Fibroblast of peridontal ligament (primary cell): ENCODE data around the gene FBXO38.
A peak's percentile ranks its signal among the peaks of the same experiment; 100 is the strongest.

Source experiments
- DNase-seq: peaks from one replicate; pipeline ENCODE4 v3.0.0-alpha.2; 2010; ENCODE audit errors: extremely low read depth

FBXO38 gene

DNA sequence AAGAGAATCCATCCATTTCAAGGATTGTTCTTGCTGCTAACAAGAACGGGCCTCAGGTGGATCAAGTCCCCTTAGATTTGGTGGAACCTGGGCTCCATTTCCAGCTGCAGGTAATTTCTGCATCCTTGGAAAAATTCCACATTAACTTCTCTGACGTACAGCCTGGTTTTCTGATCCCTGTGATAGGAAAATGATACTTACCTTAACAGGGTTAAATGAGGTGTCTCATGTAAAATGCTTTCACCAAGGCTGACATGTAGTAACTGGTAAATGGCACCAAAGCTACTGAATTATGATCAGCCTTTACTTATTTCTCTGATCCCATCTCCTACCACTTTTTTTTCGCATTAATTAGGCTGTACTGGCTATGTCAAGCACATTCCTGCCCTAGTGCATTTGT, 93.7 kb downstream of the FBXO38 start:
- DNase-seq, result no peak

DNA sequence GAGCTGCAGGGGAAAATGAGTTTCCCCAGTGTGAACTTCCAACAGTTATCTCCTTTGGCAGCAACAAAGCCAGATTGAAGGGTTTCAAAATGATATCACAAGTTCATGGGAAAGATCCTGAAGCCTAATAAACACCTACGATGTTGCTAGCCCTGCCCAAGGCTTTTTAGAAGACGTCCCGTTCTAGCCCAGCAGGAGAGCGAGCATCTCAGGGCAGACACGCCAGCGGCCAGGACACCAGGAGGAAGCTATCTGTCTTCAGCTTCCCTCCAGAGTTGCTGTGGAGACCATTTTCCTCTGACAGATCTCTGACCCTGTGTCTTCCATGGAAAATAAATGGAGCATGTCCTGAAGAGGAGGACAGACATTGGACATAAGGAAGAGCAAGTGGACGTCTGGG, 98.4 kb downstream of the FBXO38 start:
- no peak for DNase-seq

DNA sequence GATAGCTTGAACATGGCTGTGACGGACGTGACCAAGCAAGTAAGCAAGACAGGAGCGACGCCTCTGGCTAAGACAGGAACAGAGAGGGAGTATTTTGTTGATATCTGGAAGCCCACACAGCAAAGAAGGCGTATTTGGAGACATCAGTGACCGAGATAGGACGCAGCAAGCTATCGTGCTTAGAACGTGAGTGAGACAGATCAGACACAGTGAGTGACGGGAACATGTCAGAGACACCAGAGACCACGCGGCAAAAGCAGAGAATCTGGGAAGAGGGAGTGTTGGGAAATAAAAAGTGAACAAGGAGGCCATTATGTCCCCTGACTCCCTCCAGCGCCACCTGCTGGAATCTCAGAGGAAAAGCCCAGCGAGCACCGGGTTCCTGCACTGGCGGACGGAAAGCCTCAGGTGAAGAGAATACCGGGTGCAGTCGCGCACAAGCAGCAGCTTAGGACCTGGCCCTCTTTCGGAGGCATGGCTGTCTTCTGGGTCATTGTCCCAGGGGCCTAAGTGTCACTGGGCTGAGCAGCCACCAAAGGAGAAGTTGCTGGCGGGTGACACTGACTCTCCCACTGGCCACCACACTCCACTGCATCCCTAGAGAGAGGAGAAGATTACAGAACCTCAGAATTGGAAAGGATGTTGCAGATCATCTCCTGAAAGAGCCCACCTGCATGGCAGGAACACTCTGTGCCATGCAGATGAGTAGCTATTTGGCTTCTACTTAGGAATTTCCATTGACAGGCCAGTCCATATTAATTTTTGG, 99.1 kb downstream of the FBXO38 start:
- DNase-seq, result peak; percentile 16

DNA sequence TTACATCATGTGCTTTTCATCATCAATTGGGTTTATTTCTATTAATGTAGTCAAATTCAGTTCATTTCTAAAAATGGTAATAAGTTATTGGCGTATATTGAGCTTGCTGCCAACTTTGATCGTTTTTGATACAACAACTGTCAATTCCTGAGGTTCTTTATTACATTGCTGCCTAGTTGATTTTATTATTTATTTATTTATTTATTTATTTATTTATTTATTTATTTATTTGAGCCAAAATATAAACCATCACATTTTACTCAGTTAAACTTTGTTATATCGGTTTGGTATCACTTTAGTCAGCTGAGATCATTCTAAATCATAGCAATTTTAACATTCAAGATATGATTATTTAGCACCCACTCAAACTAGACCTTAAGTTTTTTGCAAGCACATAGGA, 100.0 kb downstream of the FBXO38 start:
- DNase-seq, result no peak

DNA sequence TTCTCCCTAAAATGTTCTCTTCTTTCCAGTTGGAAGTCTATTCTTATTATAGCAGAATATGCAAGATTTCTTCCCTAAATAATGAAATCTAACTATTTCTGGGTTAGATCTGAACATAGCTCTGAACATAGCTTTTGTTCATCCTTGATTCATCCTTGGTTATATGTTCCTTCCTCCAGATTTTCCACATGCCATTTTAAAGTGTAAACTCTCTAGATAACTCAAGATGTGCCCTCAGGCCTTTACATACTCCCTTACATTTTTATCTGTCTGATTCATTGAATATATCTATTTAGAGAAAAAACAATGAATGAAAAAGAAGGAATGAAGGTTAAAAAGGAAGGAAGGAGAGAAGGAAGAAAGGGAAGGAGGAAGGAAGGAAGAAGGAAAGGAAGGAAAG, 100.9 kb downstream of the FBXO38 start:
- DNase-seq, result no peak

DNA sequence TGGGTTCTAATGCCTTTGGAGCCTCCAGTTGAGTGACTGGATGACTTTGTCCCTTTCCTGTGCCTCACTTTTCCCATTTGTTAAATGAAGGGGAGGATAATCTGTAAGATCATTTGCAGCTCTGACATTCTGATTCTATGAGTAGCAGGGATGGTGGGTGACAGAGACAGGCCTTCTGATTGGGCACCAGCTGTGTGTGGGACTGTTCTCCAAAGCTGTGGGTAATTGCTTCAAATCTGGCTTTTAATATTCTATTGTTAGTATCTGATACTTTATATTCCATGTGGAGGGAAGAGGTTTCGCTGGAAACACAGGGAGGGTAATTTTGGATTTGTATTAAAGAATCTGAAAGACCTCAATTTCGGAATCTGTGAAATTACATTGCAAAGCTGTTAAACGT, 102.7 kb downstream of the FBXO38 start:
- no peak for DNase-seq

DNA sequence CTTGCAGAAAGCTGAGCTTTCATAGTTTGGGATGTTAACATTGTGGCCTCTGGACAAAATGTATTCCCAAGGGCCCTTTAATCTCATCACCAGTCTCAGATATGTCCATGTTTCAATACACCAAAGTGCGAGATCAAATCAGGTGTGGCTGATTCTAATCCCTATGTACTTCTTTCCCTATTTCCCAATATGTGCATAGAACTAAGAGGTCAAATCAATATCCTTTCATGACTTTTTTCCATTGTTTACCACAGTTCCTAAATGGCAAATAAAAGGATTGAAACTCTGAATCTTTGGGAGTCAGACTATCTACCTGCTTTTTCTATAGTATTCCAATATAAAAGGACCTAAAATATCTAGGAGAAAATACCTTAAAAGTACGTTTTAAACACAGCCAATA, 105.0 kb downstream of the FBXO38 start:
- DNase-seq, result no peak

DNA sequence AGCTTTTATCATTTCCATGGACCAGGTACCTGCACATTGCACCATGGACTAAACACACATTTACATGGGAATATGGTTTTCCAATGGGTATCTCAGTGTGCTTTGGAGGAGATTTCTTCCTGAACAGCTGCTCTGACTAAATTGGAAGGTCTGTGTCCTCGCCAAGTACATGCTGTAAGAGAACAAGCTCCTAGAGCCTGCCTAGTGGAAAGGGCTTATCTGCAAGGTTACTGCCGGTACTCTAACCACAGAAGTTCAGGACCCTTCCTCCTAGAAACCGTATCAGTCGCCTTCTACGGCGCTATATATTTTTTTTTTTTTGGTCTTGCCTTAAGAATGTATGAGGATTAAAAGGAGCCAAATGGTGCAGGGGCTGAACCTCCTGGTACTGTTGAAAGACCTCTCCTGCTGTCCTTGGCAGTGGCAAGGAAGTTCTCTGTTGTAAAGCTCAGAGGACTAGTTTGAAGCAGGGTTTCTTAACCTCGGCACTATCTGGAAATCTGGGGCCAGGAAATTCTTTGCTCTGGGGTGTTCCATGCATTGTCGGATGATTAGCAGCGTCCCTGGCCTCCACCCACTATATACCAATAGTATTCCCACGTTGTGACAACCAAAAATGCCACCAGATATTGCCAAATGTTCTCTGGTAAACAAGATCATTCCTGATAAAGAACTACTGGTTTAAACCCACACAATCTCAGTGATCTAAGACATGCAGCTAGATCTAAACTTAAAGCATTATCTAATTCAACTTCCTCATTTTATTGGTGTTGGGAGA, 107.4 kb downstream of the FBXO38 start:
- no peak for DNase-seq

DNA sequence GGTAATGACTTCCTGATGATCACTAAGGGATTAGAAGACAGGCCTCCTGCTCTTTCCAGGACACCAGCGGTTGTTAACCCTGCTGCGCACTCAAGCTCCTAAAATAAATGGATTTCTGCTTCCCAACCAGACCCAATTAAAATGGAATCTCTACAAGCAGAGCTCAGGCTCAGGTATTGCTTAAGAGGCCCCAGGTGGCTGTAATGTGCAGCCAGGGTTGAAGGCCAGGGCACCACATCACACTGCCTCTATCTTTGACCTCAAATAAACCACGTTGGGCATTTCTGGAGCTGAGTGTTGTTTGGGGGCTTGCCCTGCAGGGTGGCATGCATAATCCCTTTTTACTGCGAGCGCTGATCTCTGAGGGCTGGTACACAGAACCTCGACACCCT, 108.0 kb downstream of the FBXO38 start:
- DNase-seq, result no peak

DNA sequence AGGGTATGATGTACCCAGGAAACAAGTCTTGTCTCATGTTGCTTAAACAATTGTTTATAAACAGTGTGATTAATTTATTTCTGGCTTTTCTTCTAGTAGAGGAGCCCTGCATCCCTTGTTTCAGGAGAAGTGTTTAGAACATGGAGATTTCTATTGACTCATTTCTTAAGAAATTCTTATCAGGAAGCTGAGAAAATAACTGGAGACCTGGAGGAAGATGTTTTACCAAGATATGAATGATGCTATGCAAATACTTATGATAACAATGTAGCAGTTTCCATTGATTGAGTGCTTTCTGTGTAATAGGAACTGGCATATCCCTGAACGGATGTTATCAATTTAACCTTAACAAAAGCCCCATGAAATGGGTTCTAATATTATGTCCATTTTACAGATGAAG, 108.6 kb downstream of the FBXO38 start:
- no peak for DNase-seq
